HS-27A (cell line): Measurements from ENCODE around the gene DDX24.

Source experiments
- DNase-seq: peaks from one replicate; pipeline ENCODE4 v3.0.0-alpha.2; 2012; ENCODE audit warnings: low read depth, missing footprints

The DDX24 gene

DNA sequence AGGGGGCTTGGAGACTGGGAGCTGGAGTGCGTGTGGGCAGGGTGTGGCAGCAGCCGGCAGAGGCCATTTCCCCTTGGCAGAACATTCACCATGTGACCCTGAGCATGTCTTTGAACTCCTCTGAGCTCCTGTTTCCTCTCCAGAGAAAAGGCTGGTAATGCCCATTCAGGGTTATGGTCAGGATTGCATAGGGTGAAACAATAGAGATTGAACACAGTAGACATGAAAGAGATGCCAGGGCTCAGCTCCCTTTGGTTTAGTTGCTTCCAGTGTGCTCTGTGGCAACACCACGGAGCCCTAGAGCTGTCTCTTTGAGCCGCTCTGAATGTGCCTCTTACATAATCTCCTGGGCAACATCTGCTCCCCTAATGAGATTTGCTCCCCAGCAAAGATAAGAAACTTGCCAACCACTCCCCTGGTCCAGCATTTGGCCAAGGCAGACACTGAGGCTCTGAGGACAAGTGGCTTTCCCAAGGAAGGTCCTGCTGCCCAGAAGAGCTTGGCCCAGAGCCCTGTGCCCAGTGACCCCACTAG lies 34.1 kb upstream of the DDX24 start:
- no peak for DNase-seq

DNA sequence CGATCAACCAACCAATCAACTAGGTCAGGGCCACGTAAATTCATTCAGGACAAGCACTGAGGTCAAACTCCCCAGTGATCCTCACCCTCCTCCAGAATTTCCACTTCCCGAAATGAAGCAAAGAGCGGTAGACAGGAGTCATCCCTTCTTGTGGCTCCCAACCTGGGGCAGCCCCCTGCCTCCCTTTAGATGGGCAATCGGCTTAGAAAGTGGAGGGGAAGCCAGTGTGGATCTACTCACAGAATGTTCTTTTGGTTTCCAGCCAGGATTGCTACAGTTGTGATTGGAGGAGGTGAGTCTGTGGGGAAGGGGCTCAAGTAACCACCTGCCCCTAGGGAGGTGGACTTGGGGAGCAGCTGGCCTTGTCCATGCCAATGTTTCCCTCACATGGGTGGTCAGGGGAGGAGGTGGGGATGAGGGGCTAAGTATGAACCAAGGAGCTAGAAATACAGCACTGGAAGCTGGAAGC lies 33.6 kb upstream of the DDX24 start:
- no peak for DNase-seq

DNA sequence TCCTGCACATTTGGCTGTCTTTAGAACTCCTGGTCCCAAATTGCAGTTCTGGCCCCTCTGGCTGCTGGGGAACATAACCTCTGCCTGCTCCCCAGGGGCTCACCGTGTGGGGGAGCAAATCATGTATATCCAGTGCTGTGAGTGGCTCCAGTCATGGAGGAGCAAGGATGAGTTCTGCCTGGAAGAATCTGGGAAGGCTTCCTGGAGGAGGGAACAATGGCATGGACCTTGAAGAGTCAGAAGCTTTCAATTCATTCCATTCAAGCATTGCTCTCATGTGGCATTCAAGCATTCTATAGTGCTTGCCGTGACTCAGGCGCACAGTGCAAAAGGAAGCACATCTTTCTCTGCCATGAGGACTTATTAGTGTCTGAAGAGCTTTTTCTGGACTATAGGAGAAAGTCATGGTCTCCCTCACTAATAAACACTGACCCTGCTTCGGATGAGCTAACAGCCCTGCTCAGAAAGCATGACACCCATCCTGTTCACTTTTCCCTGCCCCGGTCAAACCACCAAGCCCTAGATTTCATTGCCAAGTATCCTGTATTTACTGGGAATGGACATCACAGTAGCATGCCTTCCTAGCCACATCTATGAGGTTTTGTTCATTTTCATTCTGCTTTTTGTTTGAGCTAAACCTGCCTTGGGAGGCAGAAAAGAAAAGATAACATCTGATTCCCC lies 33.0 kb upstream of the DDX24 start:
- DNase-seq, result no peak

DNA sequence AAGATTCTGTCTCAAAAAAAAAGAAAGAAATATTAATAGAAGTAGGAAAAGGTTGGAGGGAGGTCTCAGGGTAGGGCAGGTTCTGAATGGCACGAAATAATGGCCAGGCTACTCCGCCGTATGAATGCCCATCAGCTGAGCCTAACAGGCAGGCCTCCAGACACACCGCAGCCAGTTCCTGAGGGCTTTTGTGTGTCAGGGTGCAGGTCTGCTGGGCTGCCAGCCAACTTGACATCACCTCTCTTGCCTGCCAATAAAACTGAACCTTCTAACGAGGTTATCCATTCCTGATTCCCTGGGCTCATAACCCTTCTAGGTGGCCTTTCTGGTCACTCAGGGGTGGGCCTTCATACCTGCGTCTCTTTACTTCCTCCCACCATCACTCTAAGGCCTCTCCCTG lies 32.5 kb upstream of the DDX24 start:
- no peak for DNase-seq

DNA sequence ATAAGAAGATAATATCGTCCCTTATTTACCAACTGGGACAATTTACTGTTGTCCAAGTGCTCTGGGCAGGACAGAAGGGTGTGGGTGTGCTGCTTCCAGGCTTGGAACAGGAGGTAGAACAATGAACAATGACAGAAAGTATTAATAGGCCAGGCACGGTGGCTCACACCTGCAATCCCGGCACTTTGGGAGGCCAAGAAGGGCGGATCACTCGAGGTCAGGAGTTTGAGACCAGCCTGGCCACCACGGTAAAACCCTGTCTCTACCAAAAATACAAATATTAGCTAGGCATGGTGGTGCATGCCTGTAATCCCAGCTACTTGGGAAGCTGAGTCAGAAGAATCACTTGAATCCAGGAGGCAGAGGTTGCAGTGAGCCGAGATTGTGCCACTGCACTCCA lies 32.1 kb upstream of the DDX24 start:
- no peak for DNase-seq

DNA sequence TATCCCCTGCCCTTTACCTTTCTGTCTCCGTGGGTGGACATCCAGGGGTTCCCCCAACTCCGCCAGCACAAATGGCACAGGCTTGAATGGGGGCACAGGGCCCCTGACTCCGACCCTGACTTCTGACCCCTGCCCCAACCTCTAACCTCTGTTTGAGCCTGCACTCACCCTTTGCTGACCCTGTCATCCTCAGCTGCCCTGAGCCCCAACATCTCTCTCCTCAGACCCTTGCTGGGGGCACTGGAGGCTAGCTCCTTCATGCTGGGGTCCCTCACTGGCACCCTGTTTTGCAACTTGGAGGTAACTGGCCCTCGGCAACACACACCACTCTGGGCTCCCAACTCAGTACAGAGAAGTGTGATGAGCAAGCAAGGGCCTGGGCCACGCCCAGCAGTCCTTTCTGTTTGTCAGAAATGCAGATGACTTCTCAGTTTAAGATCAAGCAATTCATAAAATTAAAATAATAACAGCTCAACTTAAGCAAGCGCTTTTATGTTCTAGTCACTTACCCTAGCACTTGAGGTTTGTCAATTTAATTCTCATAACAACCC lies 31.6 kb upstream of the DDX24 start:
- DNase-seq, result no peak

DNA sequence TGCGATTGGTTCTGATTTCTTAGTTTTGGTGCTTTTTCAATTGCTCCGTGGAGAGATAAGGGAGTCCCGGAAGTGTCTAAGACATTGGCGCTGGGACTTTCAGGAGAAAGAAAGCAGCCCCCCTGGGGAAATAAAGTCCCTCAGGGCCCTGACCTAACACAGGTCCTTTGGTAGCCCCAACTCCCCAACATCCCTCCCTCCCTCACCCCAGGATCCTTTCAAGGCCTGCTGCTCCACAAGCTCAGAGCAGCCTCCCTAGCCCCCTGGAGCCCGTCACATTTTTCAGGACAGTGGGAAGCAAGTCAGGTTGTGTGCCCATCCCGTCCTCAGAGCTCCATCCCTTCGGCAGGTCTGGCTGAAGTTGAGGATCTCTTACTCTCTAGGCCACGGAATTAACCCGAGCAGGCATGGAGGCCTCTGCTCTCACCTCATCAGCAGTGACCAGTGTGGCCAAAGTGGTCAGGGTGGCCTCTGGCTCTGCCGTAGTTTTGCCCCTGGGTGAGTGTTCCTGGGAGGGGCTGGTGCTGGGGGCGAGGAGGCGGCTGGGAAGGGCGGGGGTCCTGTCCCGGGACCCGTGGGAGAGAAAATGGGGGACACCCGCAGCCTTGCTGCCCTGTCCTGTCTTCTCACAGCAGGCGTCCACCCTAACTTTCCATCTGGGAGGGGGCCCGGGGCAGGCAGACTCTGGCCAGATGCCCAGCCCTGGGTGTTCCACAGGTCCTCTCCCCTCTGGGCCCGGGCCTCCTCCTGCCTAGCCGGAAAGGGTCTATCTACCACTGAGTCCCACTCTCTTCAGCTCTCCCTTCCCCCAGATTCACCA lies 30.5 kb upstream of the DDX24 start:
- no peak for DNase-seq

DNA sequence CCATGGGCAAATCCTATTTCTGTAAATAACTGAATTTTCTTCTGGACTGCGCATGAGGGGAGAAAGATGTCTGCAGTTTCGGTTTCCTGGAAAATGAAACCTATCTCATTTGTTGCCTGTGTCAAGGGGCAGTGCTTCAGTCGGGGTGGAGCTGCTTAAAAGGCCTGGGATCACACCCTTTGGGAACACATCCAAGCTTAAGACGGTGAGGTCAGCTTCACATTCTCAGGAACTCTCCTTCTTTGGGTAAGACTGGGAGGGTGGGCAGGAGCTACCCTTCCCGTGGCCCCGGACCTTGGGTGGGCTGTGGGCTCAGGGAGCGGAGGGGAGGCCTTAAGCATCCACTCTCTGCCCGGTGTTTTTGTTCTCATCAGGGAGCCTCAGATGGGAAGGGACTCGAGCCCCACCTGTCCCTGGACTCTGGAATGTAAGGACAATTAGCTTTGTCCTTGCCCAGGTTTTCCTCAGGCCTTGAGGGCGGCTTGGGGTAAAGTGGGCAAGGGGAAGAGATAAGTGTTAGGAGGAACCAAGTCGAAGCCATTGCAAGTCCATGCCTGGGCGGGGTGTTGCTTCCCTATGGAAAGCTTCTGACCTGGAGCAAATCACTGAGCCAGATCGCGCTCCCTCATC lies 29.7 kb upstream of the DDX24 start, which contains the start of gene IFI27:
Gene IFI27, plus strand, starts transcription at position 185 of the 630 bp plus-strand sequence.
- no peak for DNase-seq

DNA sequence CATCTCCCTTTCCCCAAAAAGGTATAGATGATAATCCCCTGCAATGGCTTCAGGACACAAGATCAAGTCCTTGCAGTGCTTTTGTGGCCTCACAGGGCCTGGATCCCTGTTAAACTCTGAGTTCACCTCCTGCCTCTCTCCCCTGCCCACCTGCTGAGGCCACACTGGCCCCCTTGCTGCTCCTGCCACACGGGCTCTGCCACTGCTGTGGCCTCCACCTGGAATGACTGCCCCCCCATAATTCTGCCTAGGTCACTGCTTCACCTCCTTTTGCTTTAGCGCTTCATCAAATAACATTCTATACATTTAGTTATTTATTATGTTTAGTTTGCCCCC lies 28.9 kb upstream of the DDX24 start:
- no peak for DNase-seq

DNA sequence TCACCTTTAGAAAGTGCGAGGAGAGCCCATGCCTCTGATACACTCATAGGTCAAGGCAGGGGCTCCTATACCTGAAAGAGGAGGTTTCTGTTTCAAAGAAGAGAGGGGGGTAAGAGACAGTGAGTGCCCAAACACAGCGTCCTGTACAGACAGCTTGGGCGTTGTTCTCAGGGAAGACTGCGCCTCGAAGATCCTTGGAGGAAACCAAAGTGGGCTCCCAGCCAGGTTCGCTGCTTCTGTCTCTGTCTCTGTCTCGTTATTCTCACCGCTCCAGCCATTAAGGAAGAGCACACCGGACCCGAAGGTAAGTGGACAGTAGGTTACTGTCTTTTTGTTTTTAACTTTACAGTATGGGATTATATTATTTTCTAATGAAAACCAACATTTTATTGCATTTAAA lies 23.7 kb upstream of the DDX24 start:
- DNase-seq, result no peak

DNA sequence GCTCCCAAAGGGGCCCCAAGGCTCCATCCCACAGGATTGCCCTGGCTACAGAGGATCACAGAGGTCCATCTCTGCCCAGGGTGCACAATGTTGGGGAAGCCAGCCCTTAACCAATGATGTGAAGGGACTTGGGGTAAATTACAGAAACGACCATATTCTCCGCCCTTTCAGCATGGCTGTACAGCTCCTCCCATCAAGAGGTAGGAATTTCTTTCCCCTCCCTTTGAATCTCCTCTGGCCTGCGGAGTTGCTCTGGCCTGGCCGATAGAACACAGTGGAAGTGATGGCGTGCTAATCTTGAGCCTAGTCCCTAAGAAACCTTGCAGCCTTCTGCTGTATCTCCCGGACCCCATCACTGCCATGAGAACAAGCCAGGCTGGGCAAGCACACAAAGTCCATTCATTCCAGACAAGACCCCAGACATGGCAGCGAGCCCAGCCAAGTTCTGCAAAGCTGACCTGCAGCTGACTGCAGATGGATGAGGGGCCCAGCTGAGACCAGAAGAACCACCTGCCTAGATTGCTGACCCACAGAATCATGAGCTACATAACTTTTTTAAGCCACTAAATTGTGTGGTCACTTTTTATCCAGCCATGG lies 22.6 kb upstream of the DDX24 start:
- DNase-seq, result no peak

DNA sequence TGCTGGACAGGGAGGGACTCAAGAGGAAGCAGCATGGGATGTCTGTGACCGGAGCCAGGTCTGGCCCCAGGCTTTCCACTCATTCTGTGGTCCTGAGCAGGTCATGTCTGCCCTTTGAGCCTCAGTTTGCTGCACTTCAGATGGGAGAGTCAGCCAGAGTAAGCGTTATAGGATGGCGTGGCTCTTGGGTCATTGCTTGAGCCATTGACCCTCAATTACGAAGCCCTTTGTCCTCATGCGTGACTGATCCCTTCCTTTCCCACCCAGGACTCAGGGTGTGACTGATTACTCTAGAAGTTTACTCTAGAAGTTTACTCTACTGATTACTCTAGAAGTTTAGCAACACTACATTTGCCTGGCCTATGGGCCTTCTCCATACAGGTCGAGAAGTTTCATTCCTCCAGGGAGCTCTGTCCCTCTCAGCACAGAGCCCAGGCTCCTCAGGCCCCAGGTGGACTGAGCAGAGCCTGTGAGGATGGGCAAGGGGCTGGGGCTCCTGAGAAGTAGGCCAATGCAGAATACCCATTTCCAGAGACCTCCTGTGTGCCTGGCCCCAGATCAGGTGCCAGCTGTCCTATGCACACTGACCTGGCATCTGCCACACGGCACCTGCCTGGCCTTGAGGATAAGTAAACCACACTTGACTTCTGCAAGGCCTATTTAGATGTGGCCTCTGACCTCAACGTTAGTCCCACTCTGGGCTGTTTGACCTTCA lies 21.9 kb upstream of the DDX24 start:
- no peak for DNase-seq

DNA sequence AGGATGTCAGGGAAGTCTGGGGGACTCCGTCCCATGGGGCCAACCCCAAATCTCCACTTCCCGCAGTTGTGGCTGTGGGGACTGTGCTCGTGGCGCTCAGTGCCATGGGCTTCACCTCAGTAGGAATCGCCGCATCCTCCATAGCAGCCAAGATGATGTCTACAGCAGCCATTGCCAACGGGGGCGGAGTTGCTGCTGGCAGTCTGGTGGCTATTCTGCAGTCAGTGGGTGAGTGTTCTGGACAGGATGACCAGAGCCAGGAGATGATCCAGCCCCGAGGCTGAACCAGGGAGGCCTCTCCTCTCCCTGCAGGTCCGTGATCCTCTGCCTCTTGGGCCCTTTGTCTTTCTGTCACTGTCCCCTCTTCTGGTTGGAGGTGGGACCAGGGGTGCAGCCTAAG lies 20.7 kb upstream of the DDX24 start:
- DNase-seq, result no peak

DNA sequence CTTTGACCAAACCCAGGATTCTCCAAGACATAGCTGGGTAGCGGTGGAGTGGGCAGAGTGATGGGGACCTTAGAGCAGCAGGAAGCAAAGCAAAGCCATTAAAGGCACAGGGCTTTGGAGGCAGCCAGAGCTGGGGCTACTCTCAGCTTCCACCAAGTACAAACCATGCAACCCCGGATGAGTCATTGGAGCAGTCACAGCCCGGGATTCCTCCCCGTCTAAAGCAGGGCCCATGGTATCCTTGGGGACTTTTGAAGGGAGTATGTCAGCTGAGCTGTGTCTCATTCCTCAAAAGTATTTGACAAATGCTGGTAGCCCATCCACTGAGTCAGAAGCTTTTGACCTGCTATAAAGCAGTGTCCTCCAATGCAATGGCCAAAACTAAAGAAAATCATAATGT lies 19.8 kb upstream of the DDX24 start:
- peak; percentile 57 for DNase-seq

DNA sequence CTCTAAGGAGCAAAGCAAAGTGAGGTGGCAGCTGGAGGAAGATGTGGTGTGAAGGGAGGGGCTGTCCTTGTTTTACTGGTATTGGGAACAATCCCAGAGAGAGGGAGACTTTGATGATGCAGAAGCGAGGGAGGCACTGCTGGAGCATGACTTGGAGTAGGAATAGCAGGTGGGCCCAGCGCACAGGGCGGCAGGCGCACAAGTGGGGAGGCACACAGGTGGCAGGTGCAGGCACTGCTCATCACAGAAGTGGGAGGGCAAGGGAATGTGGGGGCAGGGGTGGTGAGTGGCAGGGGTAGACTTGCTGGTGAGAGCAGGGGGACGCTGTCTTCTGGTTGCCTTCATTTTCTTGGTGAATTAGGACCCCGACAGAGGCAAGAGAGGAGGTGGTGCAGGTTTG lies 18.0 kb upstream of the DDX24 start:
- DNase-seq, result no peak

DNA sequence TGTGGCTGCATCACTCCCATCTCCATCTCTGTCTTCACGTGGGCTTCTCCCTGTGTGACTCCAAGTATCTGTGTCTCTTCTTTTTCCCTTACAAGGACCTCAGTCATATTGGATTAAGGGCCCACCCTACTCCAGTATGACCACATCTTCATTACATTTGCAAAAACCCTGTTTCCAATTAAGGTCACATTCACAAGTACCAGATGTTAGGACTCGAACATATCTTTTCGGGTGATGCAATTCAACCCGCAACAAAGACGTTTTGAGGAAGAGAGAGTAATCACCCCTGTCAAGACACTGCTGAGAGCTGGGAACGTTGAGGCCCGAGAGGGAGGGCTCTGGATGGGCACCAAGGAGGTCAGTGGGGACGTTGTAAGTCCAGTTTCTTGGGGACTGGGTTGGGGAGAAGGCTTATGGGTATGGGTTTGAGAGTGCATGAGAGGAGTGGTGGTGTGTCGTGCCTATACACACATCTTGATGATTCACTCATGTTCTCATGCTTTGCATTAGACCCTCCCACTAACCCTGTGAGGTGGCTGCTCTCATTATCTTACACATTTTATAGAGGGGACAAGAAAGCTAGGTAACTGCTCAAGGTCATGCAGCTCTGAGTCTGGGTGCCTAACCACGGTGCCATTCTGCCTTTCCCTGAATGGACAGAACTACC lies 17.5 kb upstream of the DDX24 start:
- no peak for DNase-seq

DNA sequence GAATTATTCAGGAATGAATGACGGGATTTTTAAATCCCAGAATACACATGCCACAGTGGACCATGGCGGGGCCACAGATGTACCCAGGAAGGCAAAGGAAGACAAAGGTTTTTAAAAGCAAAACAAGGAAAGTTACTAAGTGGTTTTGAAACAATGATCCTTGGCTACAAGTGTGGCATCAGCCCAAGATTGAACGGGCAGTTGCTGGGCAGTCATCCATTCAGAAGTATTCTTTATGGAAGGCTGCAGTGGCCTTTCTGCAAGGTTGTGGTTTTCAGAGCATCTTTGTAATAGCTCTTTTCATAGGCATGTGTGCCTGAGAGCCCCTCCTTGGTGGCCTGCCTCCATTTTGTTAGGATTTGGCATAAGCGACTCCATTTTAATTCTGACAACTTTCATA lies 16.1 kb upstream of the DDX24 start:
- no peak for DNase-seq

DNA sequence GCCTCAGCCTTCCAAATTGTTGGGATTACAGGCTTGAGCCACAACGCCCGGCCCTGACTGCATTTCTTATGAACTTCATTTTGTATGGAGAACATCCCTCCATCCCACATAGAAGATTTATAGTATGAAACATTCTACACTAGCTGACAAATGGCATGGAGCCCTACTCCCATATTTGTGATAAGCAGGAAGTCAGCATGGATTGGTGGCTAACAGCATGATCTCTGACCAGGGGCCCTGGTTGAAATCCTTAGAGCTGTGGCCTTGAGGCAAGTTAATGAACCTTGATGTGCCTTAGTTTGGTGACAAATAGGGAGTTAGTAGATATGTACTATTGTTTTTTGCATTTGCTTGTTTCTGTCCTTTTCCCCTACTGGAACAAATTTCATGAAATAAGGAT lies 12.4 kb upstream of the DDX24 start:
- DNase-seq, result no peak

DNA sequence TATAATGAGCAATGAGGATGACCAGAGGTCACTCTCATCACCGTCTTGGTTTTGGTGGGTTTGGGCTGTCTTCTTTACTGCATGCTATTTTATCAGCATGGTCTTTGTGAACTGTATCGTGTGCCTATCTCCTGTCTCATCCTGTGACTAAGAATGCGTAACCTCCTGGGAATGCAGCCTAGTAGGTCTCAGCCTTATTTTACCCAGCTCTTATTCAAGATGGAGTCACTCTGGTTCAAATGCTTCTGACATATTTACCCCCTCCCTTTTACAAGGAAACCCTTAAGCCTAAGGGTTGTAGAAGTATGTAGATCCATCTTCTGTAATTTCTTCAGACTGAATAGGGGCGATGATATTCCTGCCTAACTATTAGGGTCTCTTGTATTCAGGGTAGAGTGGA lies 8.5 kb upstream of the DDX24 start:
- DNase-seq, result no peak

DNA sequence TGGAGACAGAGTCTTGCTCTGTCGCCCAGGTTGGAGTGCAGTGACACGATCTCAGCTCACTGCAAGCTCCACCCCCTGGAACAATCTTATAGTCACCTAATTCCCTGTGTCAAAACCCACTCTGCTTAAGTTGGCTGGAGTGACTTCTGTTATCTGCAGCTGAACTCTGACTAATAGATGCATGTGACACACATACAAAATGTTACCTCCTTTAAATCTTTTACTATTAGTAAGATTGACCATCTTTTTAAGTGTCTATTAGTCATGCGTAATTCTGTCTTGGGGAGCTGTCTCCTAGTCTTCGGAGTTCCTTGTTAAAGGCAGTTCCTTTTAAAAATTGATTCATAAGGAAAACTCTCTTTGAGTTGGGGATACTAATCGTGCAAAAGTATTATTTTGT lies 7.5 kb upstream of the DDX24 start:
- no peak for DNase-seq

DNA sequence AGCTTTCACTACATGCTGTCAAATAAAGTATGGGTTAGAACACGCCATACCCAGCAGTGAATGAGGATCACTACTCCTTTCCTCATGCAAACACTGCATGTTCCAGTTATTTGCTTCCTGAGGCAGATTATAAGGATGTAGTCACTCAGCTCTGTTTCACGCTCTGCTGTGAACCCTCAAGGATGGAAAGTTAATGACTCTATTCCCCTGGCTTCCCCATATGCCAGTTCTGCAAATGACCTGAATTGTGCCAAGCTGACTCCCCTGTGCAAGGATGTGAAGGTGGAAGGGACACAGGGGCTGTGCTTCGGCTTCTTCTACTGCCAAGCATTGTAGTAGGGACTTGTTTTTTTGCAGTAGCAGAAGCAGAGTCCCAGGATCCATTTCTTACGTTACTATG lies 6.9 kb upstream of the DDX24 start:
- DNase-seq, result no peak
